GM19099 (cell line): ENCODE results near the gene CGNL1.

ENCODE experiments used
- POLR2A ChIP-seq: IDR thresholded peaks from 3 replicates; pipeline ENCODE4 v1.6.1; 2011; ENCODE audit warnings: low read depth; ENCODE audit not compliant: insufficient read length; ENCODE audit errors: extremely low read depth

Gene CGNL1

GRCh38 chr15:57538265-57538529 is 161.9 kb downstream of the CGNL1 start:
- no peak for TF ChIP-seq POLR2A

GRCh38 chr15:57538821-57539220 is 162.5 kb downstream of the CGNL1 start:
- TF ChIP-seq POLR2A = no peak

- TF ChIP-seq POLR2A = no peak
Measured at GRCh38 chr15:57540211-57540610, 163.9 kb downstream of the CGNL1 start.

GRCh38 chr15:57540736-57541135 is 164.4 kb downstream of the CGNL1 start:
- no peak for TF ChIP-seq POLR2A

GRCh38 chr15:57541271-57541670 is 165.0 kb downstream of the CGNL1 start:
- no peak for TF ChIP-seq POLR2A

GRCh38 chr15:57541805-57542504 is 165.7 kb downstream of the CGNL1 start:
- TF ChIP-seq POLR2A = no peak

GRCh38 chr15:57542505-57542817 is 166.2 kb downstream of the CGNL1 start:
- no peak for TF ChIP-seq POLR2A

DNA sequence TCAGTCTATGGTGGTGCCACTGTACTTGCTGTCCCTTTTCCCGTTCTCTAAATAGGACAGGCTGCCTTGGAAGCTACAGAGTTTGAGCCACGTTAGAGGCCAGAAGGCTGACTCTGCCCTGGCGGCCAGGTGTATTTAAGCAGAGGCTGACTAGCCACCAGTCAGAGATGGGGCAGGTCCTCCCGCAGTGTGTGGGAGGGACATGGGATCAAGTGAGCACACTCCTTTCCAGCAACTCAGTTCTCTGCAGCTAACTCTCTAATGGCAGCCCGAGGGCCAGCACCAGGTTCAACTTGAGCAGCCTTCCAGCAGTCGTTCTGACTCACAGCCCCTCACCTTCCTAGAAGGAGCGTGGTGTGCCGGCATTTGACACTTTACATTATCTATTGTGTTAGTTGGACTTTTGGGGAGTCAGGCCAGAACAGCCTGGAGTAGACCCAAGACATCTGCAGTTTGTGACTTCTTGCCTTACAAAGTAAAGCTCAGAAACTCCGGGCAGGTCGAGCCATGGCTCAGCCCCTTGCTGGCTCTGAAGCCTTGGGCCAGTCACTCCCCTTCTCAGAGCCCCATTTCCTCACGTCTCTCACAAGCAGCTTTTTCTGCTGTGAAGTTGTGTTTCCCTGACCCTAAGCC is 168.7 kb downstream of the CGNL1 start:
- TF ChIP-seq POLR2A = no peak

GRCh38 chr15:57545995-57546394 is 169.7 kb downstream of the CGNL1 start:
- TF ChIP-seq POLR2A = no peak

- no peak for TF ChIP-seq POLR2A
Measured at GRCh38 chr15:57547243-57547755, 171.0 kb downstream of the CGNL1 start.

- no peak for TF ChIP-seq POLR2A
Measured at GRCh38 chr15:57548351-57548750, 172.0 kb downstream of the CGNL1 start.

DNA sequence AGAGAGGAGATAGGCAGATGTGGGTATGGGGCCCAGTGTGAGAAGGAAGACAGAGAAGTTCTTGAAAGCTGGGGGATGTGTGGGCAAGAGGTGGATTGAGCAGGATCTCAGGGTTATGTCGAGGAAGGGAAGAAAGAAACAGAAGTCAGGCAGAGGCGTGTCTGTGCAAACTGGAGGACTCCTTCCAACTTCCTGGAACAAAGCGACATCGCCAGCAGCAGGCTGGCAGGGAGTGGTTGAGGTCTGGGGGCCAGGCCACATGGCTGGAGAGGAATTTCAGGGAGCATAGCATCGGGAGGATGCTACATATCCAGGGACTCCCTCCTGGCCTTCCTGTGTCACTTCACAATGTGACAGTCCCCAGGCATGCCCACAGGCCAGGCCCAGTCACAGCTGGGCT is 172.5 kb downstream of the CGNL1 start:
- no peak for TF ChIP-seq POLR2A

GRCh38 chr15:57549935-57550334 is 173.6 kb downstream of the CGNL1 start:
- TF ChIP-seq POLR2A = no peak

GRCh38 chr15:57550640-57551039 is 174.3 kb downstream of the CGNL1 start:
- no peak for TF ChIP-seq POLR2A

DNA sequence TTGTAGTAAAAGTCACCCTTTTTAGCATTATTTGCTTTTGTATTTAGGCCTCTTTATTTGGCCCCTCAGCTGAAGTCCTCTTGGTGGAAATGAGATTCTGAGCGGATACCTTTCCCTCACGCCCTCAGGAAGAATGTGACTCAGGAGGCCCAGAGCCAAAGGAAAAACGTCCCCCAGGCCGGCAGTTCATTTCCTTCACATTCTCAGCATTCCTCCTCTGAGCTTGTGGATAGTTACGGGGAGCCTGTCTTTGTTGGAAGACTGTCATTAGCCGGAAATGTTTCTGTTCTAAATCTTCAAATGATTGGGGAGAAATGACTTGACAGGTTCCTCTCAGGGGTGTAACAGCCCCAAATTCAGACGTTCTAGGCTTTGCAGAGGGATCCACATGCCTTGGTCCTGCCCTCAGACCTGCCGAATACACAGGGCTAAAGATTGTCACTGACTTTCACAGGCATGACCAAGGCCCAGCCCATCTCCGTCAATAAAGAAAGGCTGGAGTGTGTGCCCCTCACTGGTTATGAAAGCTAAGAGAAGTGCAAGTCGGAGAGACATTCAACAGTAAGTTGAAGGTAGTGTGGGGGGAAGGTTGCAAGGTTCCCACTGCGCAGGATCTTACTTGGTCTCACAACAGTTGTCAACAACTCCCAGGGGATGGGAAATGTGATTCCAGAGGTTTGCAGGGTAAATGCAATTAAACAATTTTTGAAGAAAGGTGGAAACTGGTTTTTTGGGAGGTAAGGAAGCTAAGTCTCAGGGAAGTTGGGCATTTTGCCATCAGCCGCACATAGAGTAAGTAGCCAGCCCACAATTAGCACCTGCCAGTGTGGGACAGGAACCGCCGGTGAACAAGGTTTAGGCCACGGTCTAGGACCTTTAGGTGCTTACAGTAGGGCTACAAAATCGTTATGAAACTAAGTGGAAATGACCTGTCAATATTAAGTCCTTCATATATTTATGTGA is 175.7 kb downstream of the CGNL1 start:
- no peak for TF ChIP-seq POLR2A
